K562 (cell line): ENCODE measurements around the gene DGAT2. TPM values are rescaled to one million over a fixed set of nuclear protein-coding genes. Genes with fewer than 3 reads are reported as not detected.

Source experiments
- ARID3A ChIP-seq: IDR thresholded peaks from 2 replicates; pipeline ENCODE4 v1.6.1; 2012; ENCODE audit warnings: low read depth, low read length, improper control_type of control experiment, borderline replicate concordance
- CBX8 ChIP-seq: fragments of 200-600 bp; sonication (generic); IDR thresholded peaks from 2 replicates; pipeline ENCODE4 v1.6.1; 2012; ENCODE audit warnings: borderline replicate concordance, mixed run types, low read depth, mild to moderate bottlenecking, moderate library complexity, mixed read lengths, low read length, control low read depth, inconsistent platforms; ENCODE audit not compliant: poor library complexity, severe bottlenecking; ENCODE audit errors: extremely low read depth
- GABPB2 ChIP-seq: fragments of 250-450 bp; sonication (Bioruptor Pico); conservative IDR thresholded peaks from 2 replicates; pipeline ENCODE4 v1.5.1; 2021; ENCODE audit warnings: mild to moderate bottlenecking
- HEY1 ChIP-seq: fragments of 250-450 bp; sonication (Bioruptor Pico); IDR thresholded peaks from 2 replicates; pipeline ENCODE4 v1.5.0; 2020; ENCODE audit warnings: mild to moderate bottlenecking, moderate library complexity, borderline replicate concordance
- KAT2B ChIP-seq: IDR thresholded peaks from one replicate; pipeline ENCODE4 v1.6.1; 2012; ENCODE audit warnings: low read depth, mild to moderate bottlenecking, control low read depth, inconsistent platforms, low read length, moderate library complexity
- MCM2 ChIP-seq: fragments of 450-650 bp; IDR thresholded peaks from 2 replicates; pipeline ENCODE4 v1.6.1; 2017; ENCODE audit warnings: low read depth, mild to moderate bottlenecking
- MTF1 ChIP-seq: fragments of 250-450 bp; sonication (Bioruptor Pico); IDR thresholded peaks from 2 replicates; pipeline ENCODE4 v1.9.0; 2021; ENCODE audit warnings: moderate library complexity, mild to moderate bottlenecking, inconsistent platforms, borderline replicate concordance
- NONO ChIP-seq, 2 experiments: fragments of 200-400 bp in 1 of 2; fragments of 450-650 bp in 1 of 2; formaldehyde crosslinking in 1 of 2; IDR thresholded peaks; 2 replicates each; pipeline ENCODE4 v1.6.1; 2017; ENCODE audit warnings: low read depth in 2 of 2, mild to moderate bottlenecking in 2 of 2, moderate library complexity in 2 of 2, low read length in 1 of 2
- POLR2B ChIP-seq: fragments of 450-650 bp; IDR thresholded peaks from 2 replicates; pipeline ENCODE4 v1.6.1; 2018; ENCODE audit warnings: low read depth; ENCODE audit not compliant: partially characterized antibody
- POU5F1 ChIP-seq: fragments of 150-350 bp; IDR thresholded peaks from 2 replicates; pipeline ENCODE4 v1.6.1; 2014; ENCODE audit warnings: borderline replicate concordance, low read length, low read depth, mild to moderate bottlenecking; ENCODE audit not compliant: partially characterized antibody
- RBM22 ChIP-seq: fragments of 200-400 bp; formaldehyde crosslinking; IDR thresholded peaks from 2 replicates; pipeline ENCODE4 v1.6.1; 2018; ENCODE audit warnings: low read length, low read depth; ENCODE audit not compliant: poor library complexity, severe bottlenecking
- ZBTB17 ChIP-seq: fragments of 450-650 bp; formaldehyde crosslinking; IDR thresholded peaks from 2 replicates; pipeline ENCODE4 v1.4.0; 2020; ENCODE audit warnings: mild to moderate bottlenecking
- ZBTB7A ChIP-seq: IDR thresholded peaks from 2 replicates; pipeline ENCODE4 v1.6.1; 2011; ENCODE audit warnings: low read depth, mild to moderate bottlenecking, low read length, moderate library complexity, borderline replicate concordance; ENCODE audit not compliant: control insufficient read depth
- ZFP1 ChIP-seq: fragments of 450-650 bp; formaldehyde crosslinking; IDR thresholded peaks from 2 replicates; pipeline ENCODE4 v1.4.0; 2020; ENCODE audit warnings: mild to moderate bottlenecking, mixed read lengths
- ZHX1 ChIP-seq: fragments of 150-350 bp; conservative IDR thresholded peaks from 2 replicates; pipeline ENCODE4 v1.6.1; 2014; ENCODE audit warnings: low read length
- ZNF224 ChIP-seq: sonication (generic); formaldehyde crosslinking; IDR thresholded peaks from 2 replicates; pipeline ENCODE4 v1.8.0; 2022; ENCODE audit warnings: mild to moderate bottlenecking, missing genetic modification reagents
- ZNF583 ChIP-seq: fragments of 250-450 bp; sonication (Bioruptor Pico); IDR thresholded peaks from 2 replicates; pipeline ENCODE4 v1.4.0; 2020
- ZNF699 ChIP-seq: fragments of 250-450 bp; sonication (Bioruptor Pico); IDR thresholded peaks from 2 replicates; pipeline ENCODE4 v1.8.0; 2021; ENCODE audit warnings: mild to moderate bottlenecking, moderate library complexity; ENCODE audit not compliant: insufficient replicate concordance
- ZNF740 ChIP-seq, 3 experiments: fragments of 200-800 bp in 1 of 3; sonication (Bioruptor generic) in 1 of 3; sonication (generic) in 1 of 3; formaldehyde crosslinking in 1 of 3; IDR thresholded peaks; 2 replicates each; pipeline versions ENCODE4 v1.6.1 to v1.8.0; 2016 to 2022; ENCODE audit warnings: mild to moderate bottlenecking in 2 of 3, missing compliant biosample characterization in 2 of 3, missing genetic modification characterization in 2 of 3, missing genetic modification reagents in 1 of 3
- polyA plus RNA-seq, 8 experiments: library from polyadenylated mRNA; depleted of rRNA in 4 of 8; stranded (reverse) in 5 of 8; unstranded in 3 of 8; fragments of >200 nt; fragmentation: Nextera tagmentation in 2 of 8; fragmentation: Illumina TruSeq in 1 of 8; extraction: Ambion mirVana in 2 of 8; extraction: Trizol in 1 of 8; gene quantifications; 2 replicates each; pipeline versions ENCODE4 v1.2.1 to v1.2.3, GENCODE V29; 2011 to 2014; ENCODE audit warnings: inconsistent platforms in 1 of 8, missing spikeins in 1 of 8
- total RNA-seq, 7 experiments: library from RNA; depleted of rRNA in 6 of 7; stranded (reverse); fragments of >200 nt in 6 of 7; fragmentation: Illumina TruSeq in 2 of 7; extraction: Trizol in 2 of 7; gene quantifications; 2 replicates each; pipeline versions ENCODE4 v1.2.1 to v1.2.3, GENCODE V29; 2011 to 2021; ENCODE audit warnings: low replicate concordance in 1 of 7

DGAT2 gene
- total and polyA plus RNA-seq, 9 of the 15 experiments (the other 6 are each of a cell fraction or from before 2014, with no cell fraction given), result 0.68 to 2.8 (median 1.8) TPM

- TF ChIP-seq POLR2B (no peak), ZNF224 (CRISPR knock-in tag) (no peak), NONO (IDR thresholded peaks at IDR 0.05; ENCODE audit: low read depth in 2 of 2, low read length in 1 of 2) (peak; percentile 54 to 60; a peak in 3 of 4 replicates), ZBTB17 (CRISPR knock-in tag) (no peak), ZHX1 (no peak), KAT2B (no peak), HEY1 (CRISPR knock-in tag) (no peak), MCM2 (no peak), ZFP1 (CRISPR knock-in tag) (no peak), RBM22 (peak; percentile 37), ZNF699 (CRISPR knock-in tag) (no peak), ARID3A (no peak), ZNF740 (CRISPR knock-in tag; IDR thresholded peaks at IDR 0.05) (no peak), ZNF740 (tag; IDR thresholded peaks at IDR 0.05) (no peak), CBX8 (no peak), POU5F1 (no peak), ZBTB7A (peak; percentile 70), GABPB2 (no peak), ZNF583 (CRISPR knock-in tag) (no peak), MTF1 (CRISPR knock-in tag) (no peak)
Measured at GRCh38 chr11:75815345-75816168, 47.0 kb downstream of the DGAT2 start (continued).
